HepG2 (cell line): ENCODE measurements around the gene PPM1E. TPM values are rescaled to one million over a fixed set of nuclear protein-coding genes. Genes with fewer than 3 reads are reported as not detected.

Source experiments
- ATAC-seq: fragments of 200-7000 bp; cut with Tn5 transposase; 3 replicates; pipeline ENCODE4 v1.9.1; 2020; ENCODE audit warnings: mild to moderate bottlenecking, moderate library complexity
- BruUV-seq: library from RNA; stranded (reverse); fragments of 400-500 nt; replicated peaks from 2 replicates; lab custom pipeline; 2021; lab: Mats Ljungman, UMichigan
- CTCF ChIA-PET: fragments of 300-600 bp; formaldehyde crosslinking; extraction: SDS; loops from one replicate; lab custom pipeline; 2021; ENCODE audit warnings: low total read pairs, inconsistent platforms, low intra/inter-chr PET ratio; lab: Yijun Ruan, JAX
- POLR2A ChIA-PET: fragments of 350-600 bp; sonication (Branson Sonifier 250); formaldehyde crosslinking; loops from one replicate; lab custom pipeline; 2020; ENCODE audit warnings: antibody characterized with exemption, inconsistent platforms; lab: Yijun Ruan, JAX
- DNase-seq: peaks from one replicate; pipeline ENCODE4 v3.0.0-alpha.2; 2015; ENCODE audit warnings: low spot score
- FAIRE-seq: peaks from 3 replicates; lab custom pipeline; 2011; peaks lifted over from hg19 to GRCh38; lab: Jason Lieb, UNC
- H2AFZ ChIP-seq: one replicate; pipeline ENCODE4 v1.6.1; 2011; ENCODE audit warnings: low read length, inconsistent platforms
- H3K27ac ChIP-seq: fragments of 300-600 bp; 3 replicates; pipeline ENCODE4 v1.8.0; 2011; ENCODE audit warnings: mixed run types, mild to moderate bottlenecking, mixed read lengths, low read length, inconsistent platforms; ENCODE audit not compliant: insufficient read depth; ENCODE audit errors: extremely low read length
- H3K27me3 ChIP-seq, 2 experiments: fragments of 200-600 bp in 1 of 2; 2 replicates in 1 of 2; 3 replicates in 1 of 2; pipeline versions ENCODE4 v1.6.0 to v1.8.0; 2011; ENCODE audit warnings: low read length in 2 of 2, mild to moderate bottlenecking in 2 of 2, moderate library complexity in 2 of 2, inconsistent platforms in 1 of 2; ENCODE audit not compliant: insufficient read depth in 2 of 2, control insufficient read depth in 1 of 2
- H3K36me3 ChIP-seq, 2 experiments: fragments of 200-600 bp in 1 of 2; replicated peaks in 1 of 2; 2 replicates in 1 of 2; 3 replicates in 1 of 2; pipeline versions ENCODE4 v1.5.1 to v1.8.0; 2011; ENCODE audit warnings: low read length in 2 of 2, inconsistent platforms in 1 of 2; ENCODE audit not compliant: insufficient read depth in 2 of 2, control insufficient read depth in 1 of 2
- H3K4me1 ChIP-seq: 2 replicates; pipeline ENCODE4 v1.5.1; 2012; ENCODE audit warnings: low read length, inconsistent platforms; ENCODE audit not compliant: insufficient read depth
- H3K4me2 ChIP-seq: 2 replicates; pipeline ENCODE4 v1.6.0; 2011; ENCODE audit warnings: low read depth, low read length, inconsistent platforms
- H3K4me3 ChIP-seq, 3 experiments: fragments of 200-600 bp in 1 of 3; sonication (generic), shearing (Covaris generic) in 1 of 3; replicated peaks in 1 of 3; 2 replicates each; pipeline ENCODE4 v1.5.1; 2011 to 2016; ENCODE audit warnings: low read length in 3 of 3, inconsistent platforms in 2 of 3, low read depth in 2 of 3, mild to moderate bottlenecking in 2 of 3, control low read depth in 1 of 3, mixed read lengths in 1 of 3; ENCODE audit not compliant: insufficient read depth in 1 of 3
- H3K79me2 ChIP-seq: one replicate; pipeline ENCODE4 v1.6.1; 2011; ENCODE audit warnings: low read length, inconsistent platforms; ENCODE audit not compliant: insufficient read depth
- H3K9ac ChIP-seq: 2 replicates; pipeline ENCODE4 v1.6.0; 2011; ENCODE audit warnings: mild to moderate bottlenecking, low read depth, low read length, inconsistent platforms; ENCODE audit not compliant: insufficient read depth
- H3K9me3 ChIP-seq: 2 replicates; pipeline ENCODE4 v1.5.1; 2012; ENCODE audit warnings: mild to moderate bottlenecking, low read length
- H4K20me1 ChIP-seq: 2 replicates; pipeline ENCODE4 v1.6.0; 2011; ENCODE audit warnings: inconsistent platforms, mild to moderate bottlenecking, low read length, moderate library complexity; ENCODE audit not compliant: insufficient read depth
- ATF4 ChIP-seq, 2 experiments: fragments of 450-650 bp in 1 of 2; sonication (generic) in 1 of 2; formaldehyde crosslinking; IDR thresholded peaks; 2 replicates each; pipeline versions ENCODE4 v1.5.0 to v1.8.0; 2020 to 2022; ENCODE audit warnings: mild to moderate bottlenecking in 1 of 2, missing genetic modification reagents in 1 of 2
- ATF7 ChIP-seq, 2 experiments: fragments of 450-650 bp in 1 of 2; sonication (generic) in 1 of 2; formaldehyde crosslinking in 1 of 2; IDR thresholded peaks; 2 replicates each; pipeline versions ENCODE4 v1.4.0 to v1.6.1; 2016 to 2020; ENCODE audit warnings: antibody characterized with exemption in 1 of 2, mild to moderate bottlenecking in 1 of 2, missing genetic modification reagents in 1 of 2
- CREM ChIP-seq, 2 experiments: sonication (generic) in 1 of 2; formaldehyde crosslinking in 1 of 2; IDR thresholded peaks; 2 replicates each; pipeline versions ENCODE4 v1.4.0 to v1.6.1; 2016 to 2020; ENCODE audit warnings: antibody characterized with exemption in 1 of 2, mild to moderate bottlenecking in 1 of 2, missing genetic modification reagents in 1 of 2
- EEA1 ChIP-seq: sonication (generic); formaldehyde crosslinking; IDR thresholded peaks from 2 replicates; pipeline ENCODE4 v1.5.1; 2020; ENCODE audit warnings: mild to moderate bottlenecking, missing genetic modification reagents, borderline replicate concordance
- KDM2A ChIP-seq: sonication (generic); formaldehyde crosslinking; IDR thresholded peaks from 2 replicates; pipeline ENCODE4 v1.4.0; 2020; ENCODE audit warnings: low read depth, missing genetic modification reagents, borderline replicate concordance
- NFKBIZ ChIP-seq: IDR thresholded peaks from 2 replicates; pipeline ENCODE4 v1.6.1; 2018; ENCODE audit warnings: missing genetic modification reagents, missing compliant biosample characterization
- RFXAP ChIP-seq: sonication (generic); formaldehyde crosslinking; IDR thresholded peaks from 2 replicates; pipeline ENCODE4 v1.4.0; 2020; ENCODE audit warnings: missing genetic modification reagents, borderline replicate concordance
- SIX4 ChIP-seq: sonication (generic); formaldehyde crosslinking; IDR thresholded peaks from 2 replicates; pipeline ENCODE4 v1.4.0; 2020; ENCODE audit warnings: missing genetic modification reagents
- TFAP4 ChIP-seq: sonication (generic); IDR thresholded peaks from 2 replicates; pipeline ENCODE4 v1.6.1; 2016; ENCODE audit warnings: low read depth, borderline replicate concordance
- ZFP41 ChIP-seq: sonication (generic); formaldehyde crosslinking; IDR thresholded peaks from 2 replicates; pipeline ENCODE4 v1.4.0; 2020; ENCODE audit warnings: mild to moderate bottlenecking, missing genetic modification reagents, borderline replicate concordance
- ZNF138 ChIP-seq: sonication (generic); formaldehyde crosslinking; IDR thresholded peaks from 2 replicates; pipeline ENCODE4 v1.5.0; 2020; ENCODE audit warnings: mild to moderate bottlenecking, low read depth, missing genetic modification reagents
- ZNF292 ChIP-seq: sonication (generic); formaldehyde crosslinking; IDR thresholded peaks from 2 replicates; pipeline ENCODE4 v1.8.1; 2022; ENCODE audit warnings: mild to moderate bottlenecking, low read depth, missing genetic modification reagents, borderline replicate concordance
- ZNF790 ChIP-seq: sonication (generic); formaldehyde crosslinking; IDR thresholded peaks from 2 replicates; pipeline ENCODE4 v1.8.0; 2022; ENCODE audit warnings: missing genetic modification reagents, mild to moderate bottlenecking, borderline replicate concordance
- ZZZ3 ChIP-seq: sonication (generic); formaldehyde crosslinking; IDR thresholded peaks from 2 replicates; pipeline ENCODE4 v1.4.0; 2020; ENCODE audit warnings: missing genetic modification reagents, mild to moderate bottlenecking, borderline replicate concordance
- WGBS: methylation state at CpG from one replicate; pipeline ENCODE4 v1.1.6; 2017; ENCODE audit warnings: low lambda C conversion rate; 5-methylcytosine and 5-hydroxymethylcytosine counted together
- in situ Hi-C: cut with HindIII; loops from 2 replicates; pipeline ENCODE4 v1.10.0; 2017; ENCODE audit warnings: low pct_unique_long_range_greater_than_20kb; ENCODE audit not compliant: extremely low pct_ligation_motif_present
- intact Hi-C: fragments of 100-400 bp; cut with micrococcal nuclease; formaldehyde crosslinking; loops from one replicate; pipeline ENCODE4 v1.10.0; 2022; ENCODE audit not compliant: unreplicated experiment
- polyA plus RNA-seq, 8 experiments: library from polyadenylated mRNA; depleted of rRNA in 3 of 8; stranded (reverse) in 7 of 8; unstranded in 1 of 8; fragments of >200 nt; fragmentation: Illumina TruSeq in 4 of 8; extraction: Trizol in 4 of 8; gene quantifications; 2 replicates each; pipeline versions ENCODE4 v1.2.1 to v1.2.3, GENCODE V29; 2011 to 2016; ENCODE audit warnings: low read depth in 4 of 8, missing spikeins in 1 of 8, mixed read lengths in 1 of 8; ENCODE audit not compliant: insufficient read depth in 1 of 8
- total RNA-seq, 5 experiments: library from RNA; depleted of rRNA; stranded (reverse); fragments of >200 nt; fragmentation: Illumina TruSeq; extraction: Trizol; gene quantifications; 2 replicates each; pipeline ENCODE4 v1.2.3, GENCODE V29; 2016; ENCODE audit warnings: low read depth in 1 of 5

PPM1E gene
- total and polyA plus RNA-seq, 2 of the 13 experiments (the other 11 are each of a cell fraction or from before 2014, with no cell fraction given) = 0.15 TPM; not detected in 1

- TF ChIP-seq ZNF138 (CRISPR knock-in tag) (no peak), EEA1 (CRISPR knock-in tag) (no peak), ATF4 (CRISPR knock-in tag; IDR thresholded peaks at IDR 0.05) (no peak), ZNF292 (CRISPR knock-in tag) (no peak), RFXAP (no peak)
Observed at GRCh38 chr17:58980706-58981481, 225.2 kb downstream of the PPM1E start (continued).

- no peaks in the 10 kb centered on the region for H3K27me3 ChIP-seq
- no peak overlapping the region for H3K27ac ChIP-seq
- no peak overlapping the region for H3K4me2 ChIP-seq
- no peak for FAIRE-seq
- H3K4me1 ChIP-seq = no peaks in the 10 kb centered on the region
- no peaks in the 10 kb centered on the region for H3K79me2 ChIP-seq
- no peaks in the 10 kb centered on the region for H4K20me1 ChIP-seq
- POLR2A ChIA-PET = no interaction called here
- TF ChIP-seq NFKBIZ (CRISPR knock-in tag) = no peak
- TF ChIP-seq KDM2A = no peak
- no peak for TF ChIP-seq TFAP4
- no peak for TF ChIP-seq ZZZ3 (CRISPR knock-in tag)
- TF ChIP-seq SIX4 (CRISPR knock-in tag) = no peak
- no peak for TF ChIP-seq CREM (IDR thresholded peaks at IDR 0.05)
- no peak for TF ChIP-seq CREM (CRISPR knock-in tag; IDR thresholded peaks at IDR 0.05)
- TF ChIP-seq ZNF790 = no peak
- TF ChIP-seq ATF7 (IDR thresholded peaks at IDR 0.05) = no peak
- no peak for TF ChIP-seq ATF7 (CRISPR knock-in tag; IDR thresholded peaks at IDR 0.05)
- no peak for TF ChIP-seq ZFP41
- TF ChIP-seq, all 625 proteins: peak for 0
- Histone ChIP-seq H3K9ac (no peak overlapping the region), H2AFZ (no peak overlapping the region), H3K36me3 (no peaks in the 10 kb centered on the region), H3K9me3 (no peaks in the 10 kb centered on the region), H3K4me3 (no peak overlapping the region)
- intact Hi-C loops = no loop called here
- in situ Hi-C loops = no loop called here
- CTCF ChIA-PET = no interaction called here
- 92% methylated on average over 3 of the region's 3 CpGs for WGBS
- ATAC-seq (no peak), DNase-seq (no peak)
- BruUV-seq = no TSS peak
Observed at GRCh38 chr17:58982626-58983025, 227.0 kb downstream of the PPM1E start.
